ENCODE data around the gene GAGE12J. TPM values are rescaled to one million over a fixed set of nuclear protein-coding genes. Genes with fewer than 3 reads are reported as not detected.

Gene GAGE12J
- total RNA-seq, 1 donor from 2014 or later, result not detected

DNA sequence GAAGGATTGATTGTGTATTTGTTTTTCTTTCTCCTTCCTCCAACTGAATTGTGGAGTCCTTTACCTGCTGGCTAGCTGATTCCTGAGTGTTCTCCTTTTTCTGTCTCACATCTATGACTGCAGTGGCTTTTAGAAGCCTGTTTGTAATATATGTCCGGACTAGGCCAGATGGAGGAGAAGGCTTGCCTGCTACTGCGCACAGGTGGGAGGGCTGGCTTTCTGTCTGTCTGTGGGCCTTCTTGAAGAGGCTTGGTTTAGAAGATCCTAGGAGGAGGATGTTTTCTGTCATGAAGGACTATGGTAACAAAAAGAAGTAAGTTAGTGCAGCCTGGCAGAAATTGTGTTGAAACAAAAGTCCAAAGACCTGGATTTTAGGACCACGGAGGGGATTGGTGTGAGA lies 43.8 kb upstream of the GAGE12J start:
- DNase-seq, result no peak
- Histone ChIP-seq H3K27me3 (ENCODE audit: low read depth) (no peaks in the 10 kb centered on the region), H3K27ac (replicated peaks) (no peak overlapping the region), H3K36me3 (no peaks in the 10 kb centered on the region), H3K4me1 (peaks cover 19% of the 10 kb centered on the region), H3K4me3 (no peak overlapping the region), H3K9me3 (replicated peaks) (no peaks in the 10 kb centered on the region)
- TF ChIP-seq, protein P1, sequence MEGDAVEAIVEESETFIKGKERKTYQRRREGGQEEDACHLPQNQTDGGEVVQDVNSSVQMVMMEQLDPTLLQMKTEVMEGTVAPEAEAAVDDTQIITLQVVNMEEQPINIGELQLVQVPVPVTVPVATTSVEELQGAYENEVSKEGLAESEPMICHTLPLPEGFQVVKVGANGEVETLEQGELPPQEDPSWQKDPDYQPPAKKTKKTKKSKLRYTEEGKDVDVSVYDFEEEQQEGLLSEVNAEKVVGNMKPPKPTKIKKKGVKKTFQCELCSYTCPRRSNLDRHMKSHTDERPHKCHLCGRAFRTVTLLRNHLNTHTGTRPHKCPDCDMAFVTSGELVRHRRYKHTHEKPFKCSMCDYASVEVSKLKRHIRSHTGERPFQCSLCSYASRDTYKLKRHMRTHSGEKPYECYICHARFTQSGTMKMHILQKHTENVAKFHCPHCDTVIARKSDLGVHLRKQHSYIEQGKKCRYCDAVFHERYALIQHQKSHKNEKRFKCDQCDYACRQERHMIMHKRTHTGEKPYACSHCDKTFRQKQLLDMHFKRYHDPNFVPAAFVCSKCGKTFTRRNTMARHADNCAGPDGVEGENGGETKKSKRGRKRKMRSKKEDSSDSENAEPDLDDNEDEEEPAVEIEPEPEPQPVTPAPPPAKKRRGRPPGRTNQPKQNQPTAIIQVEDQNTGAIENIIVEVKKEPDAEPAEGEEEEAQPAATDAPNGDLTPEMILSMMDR (IDR thresholded peaks at IDR 0.05; ENCODE audit: borderline replicate concordance), result no peak
- intact Hi-C loops (cut with micrococcal nuclease), result no loop called here

DNA sequence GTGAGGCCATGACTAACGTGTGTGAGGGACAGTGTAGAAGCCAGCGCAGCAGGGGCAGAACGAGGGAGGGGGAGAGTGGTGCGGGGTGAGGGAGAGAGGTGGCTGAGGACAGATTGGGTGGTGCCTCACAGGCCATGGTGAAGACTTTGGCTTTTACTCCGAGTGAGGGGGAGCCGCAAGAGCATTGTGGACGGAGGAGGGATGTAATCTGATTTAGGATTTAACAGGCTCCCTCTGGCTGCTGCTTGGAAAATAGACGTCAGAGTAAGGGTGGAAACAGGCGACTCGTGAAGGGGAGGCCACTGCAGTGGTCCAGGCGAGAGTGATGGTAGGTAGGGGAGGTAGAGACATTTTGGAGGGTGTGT lies 39.2 kb upstream of the GAGE12J start:
- DNase-seq, result no peak
- intact Hi-C loops (cut with micrococcal nuclease), result no loop called here
- Histone ChIP-seq H3K9me3 (replicated peaks) (no peaks in the 10 kb centered on the region), H3K4me1 (peaks cover 6% of the 10 kb centered on the region), H3K36me3 (no peaks in the 10 kb centered on the region), H3K27ac (replicated peaks) (no peak overlapping the region), H3K27me3 (ENCODE audit: low read depth) (no peaks in the 10 kb centered on the region), H3K4me3 (no peak overlapping the region)
- TF ChIP-seq, protein P1 (IDR thresholded peaks at IDR 0.05; ENCODE audit: borderline replicate concordance), result peak; percentile 43

DNA sequence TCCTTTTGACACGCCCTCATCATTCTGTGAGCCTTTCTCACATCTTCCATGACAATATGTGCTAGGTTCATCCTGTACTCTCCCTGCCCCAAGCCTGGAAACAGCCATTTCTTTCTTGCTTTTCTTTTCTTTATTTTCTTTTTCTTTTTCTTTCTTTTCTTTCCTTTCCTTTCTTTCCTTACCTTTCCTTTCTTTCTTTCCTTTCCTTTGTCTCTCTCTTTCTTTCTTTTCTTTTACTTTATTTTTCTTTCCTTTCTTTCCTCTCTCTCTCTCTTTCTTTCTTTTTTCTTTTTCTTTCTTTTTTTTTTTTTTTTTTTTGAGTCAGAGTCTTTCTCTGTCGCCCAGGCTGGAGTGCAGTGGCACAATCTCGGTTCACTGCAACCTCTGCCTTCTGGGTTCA lies 37.6 kb upstream of the GAGE12J start:
- intact Hi-C loops (cut with micrococcal nuclease), result no loop called here

DNA sequence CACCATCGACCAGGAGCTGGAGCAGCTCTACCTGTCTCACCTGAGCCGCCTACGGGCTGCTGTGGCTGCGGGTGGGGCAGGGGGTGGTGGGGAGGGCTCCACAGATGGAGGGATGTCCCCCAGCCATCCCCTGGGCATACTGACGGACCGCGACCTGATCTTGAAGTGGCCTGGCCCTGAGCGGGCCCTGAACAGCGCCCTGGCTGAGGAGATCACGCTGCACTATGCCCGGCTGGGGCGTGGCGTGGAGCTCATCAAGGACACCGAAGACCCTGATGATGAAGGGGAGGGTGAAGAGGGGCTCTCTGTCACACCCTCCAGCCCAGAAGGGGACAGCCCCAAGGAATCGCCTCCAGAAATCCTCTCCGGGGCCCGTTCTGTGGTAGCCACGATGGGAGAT lies 35.7 kb upstream of the GAGE12J start:
- no peaks in the 10 kb centered on the region for H3K36me3 ChIP-seq
- no peak overlapping the region for H3K4me3 ChIP-seq
- no peak for DNase-seq
- TF ChIP-seq, protein P1 (IDR thresholded peaks at IDR 0.05; ENCODE audit: borderline replicate concordance), result no peak
- H3K27ac ChIP-seq (replicated peaks), result no peak overlapping the region
- intact Hi-C loops (cut with micrococcal nuclease), result no loop called here
- H3K9me3 ChIP-seq (replicated peaks), result no peaks in the 10 kb centered on the region
- no peaks in the 10 kb centered on the region for H3K4me1 ChIP-seq
- no peaks in the 10 kb centered on the region for H3K27me3 ChIP-seq (ENCODE audit: low read depth)

More for the DNA sequence above, 37.6 kb upstream of the GAGE12J start:
- no peaks in the 10 kb centered on the region for H3K36me3 ChIP-seq
- no peak for DNase-seq
- no peaks in the 10 kb centered on the region for H3K9me3 ChIP-seq (replicated peaks)
- H3K4me1 ChIP-seq, result no peaks in the 10 kb centered on the region
- no peak overlapping the region for H3K27ac ChIP-seq (replicated peaks)
- TF ChIP-seq, protein P1 (IDR thresholded peaks at IDR 0.05; ENCODE audit: borderline replicate concordance), result no peak
- H3K4me3 ChIP-seq, result no peak overlapping the region
- H3K27me3 ChIP-seq (ENCODE audit: low read depth), result no peaks in the 10 kb centered on the region

DNA sequence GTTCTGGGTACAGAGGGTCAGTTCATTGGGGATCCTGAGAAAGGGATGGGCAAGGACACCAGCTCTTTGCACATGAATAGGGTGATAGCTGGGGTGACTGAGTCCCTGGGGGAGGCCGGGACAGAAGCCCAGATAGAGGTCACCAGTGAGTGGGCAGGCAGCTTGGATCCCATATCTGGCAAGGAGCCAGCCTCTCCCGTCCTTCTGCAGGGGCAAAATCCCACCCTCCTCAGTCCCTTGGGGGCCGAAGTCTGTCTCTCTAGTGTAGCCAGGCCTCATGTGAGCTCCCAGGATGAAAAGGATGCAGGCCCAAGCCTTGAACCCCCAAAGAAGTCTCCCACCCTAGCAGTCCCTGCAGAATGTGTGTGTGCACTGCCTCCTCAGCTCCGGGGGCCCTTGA lies 35.3 kb upstream of the GAGE12J start:
- Histone ChIP-seq H3K36me3 (no peaks in the 10 kb centered on the region), H3K9me3 (replicated peaks) (no peaks in the 10 kb centered on the region), H3K27me3 (ENCODE audit: low read depth) (no peaks in the 10 kb centered on the region), H3K4me1 (no peaks in the 10 kb centered on the region), H3K27ac (replicated peaks) (no peak overlapping the region), H3K4me3 (no peak overlapping the region)
- TF ChIP-seq, protein P1 (IDR thresholded peaks at IDR 0.05; ENCODE audit: borderline replicate concordance), result no peak
- DNase-seq, result no peak
- intact Hi-C loops (cut with micrococcal nuclease), result no loop called here

DNA sequence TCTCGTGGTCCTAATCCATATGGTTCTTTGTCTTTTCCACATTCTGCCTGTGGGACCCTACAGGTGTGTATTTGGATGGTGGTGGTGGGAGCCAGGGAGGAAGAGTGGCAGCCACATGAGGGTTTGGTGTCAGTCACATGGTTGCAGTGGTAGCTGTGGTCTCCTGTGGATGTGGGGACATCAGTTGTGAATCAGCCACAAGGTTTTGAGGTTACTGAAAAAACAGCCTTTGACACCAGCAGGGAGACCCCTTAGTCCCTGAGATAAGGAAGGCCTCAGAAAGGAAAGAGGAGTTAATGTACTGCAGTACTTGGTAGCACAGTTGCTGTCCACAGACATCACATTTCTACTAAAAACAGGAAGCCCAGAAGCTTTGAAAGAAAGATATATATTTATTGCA lies 34.2 kb upstream of the GAGE12J start:
- Histone ChIP-seq H3K36me3 (no peaks in the 10 kb centered on the region), H3K4me1 (no peaks in the 10 kb centered on the region), H3K27ac (replicated peaks) (no peak overlapping the region), H3K9me3 (replicated peaks) (no peaks in the 10 kb centered on the region), H3K4me3 (no peak overlapping the region), H3K27me3 (ENCODE audit: low read depth) (no peaks in the 10 kb centered on the region)
- intact Hi-C loops (cut with micrococcal nuclease), result no loop called here
- no peak for DNase-seq
- TF ChIP-seq, protein P1 (IDR thresholded peaks at IDR 0.05; ENCODE audit: borderline replicate concordance), result no peak

All from left ventricle myocardium inferior (tissue), 1 donor.